HTR-8/SVneo (cell line): ENCODE data around the gene GOLGA8N.
"Not testable (repeated sequence)": the region's sequence is repeated elsewhere in the genome, so short reads cannot be mapped to it uniquely, and the experiment has no call there.

Experiments
- DNase-seq: peaks from one replicate; pipeline ENCODE4 v3.0.0; 2011; ENCODE audit warnings: low spot score, mixed read lengths; ENCODE audit not compliant: insufficient read length
- FAIRE-seq: peaks from 2 replicates; lab custom pipeline; 2011; peaks lifted over from hg19 to GRCh38; lab: Jason Lieb, UNC

GOLGA8N gene

GRCh38 chr15:32593151-32593550 lies at the start of gene GOLGA8N:
TSS of gene GOLGA8N (plus strand) at chr15:32593456.
- FAIRE-seq, DNase-seq: not testable (repeated sequence)

GRCh38 chr15:32543456-32543855 lies 49.8 kb upstream of the GOLGA8N start:
- FAIRE-seq, DNase-seq: not testable (repeated sequence)

GRCh38 chr15:32545129-32545528 lies 48.1 kb upstream of the GOLGA8N start:
- DNase-seq, FAIRE-seq: not testable (repeated sequence)

GRCh38 chr15:32554587-32554986 lies 38.7 kb upstream of the GOLGA8N start:
- FAIRE-seq, result not testable (repeated sequence)

GRCh38 chr15:32562198-32562597 lies 31.1 kb upstream of the GOLGA8N start:
- not testable (repeated sequence) for FAIRE-seq, DNase-seq

More at GRCh38 chr15:32554587-32554986, 38.7 kb upstream of the GOLGA8N start:
- DNase-seq, result not testable (repeated sequence)

GRCh38 chr15:32568988-32569387 lies 24.3 kb upstream of the GOLGA8N start:
- not testable (repeated sequence) for FAIRE-seq

GRCh38 chr15:32578482-32578881 lies 14.8 kb upstream of the GOLGA8N start:
- not testable (repeated sequence) for FAIRE-seq, DNase-seq

More at GRCh38 chr15:32568988-32569387, 24.3 kb upstream of the GOLGA8N start:
- not testable (repeated sequence) for DNase-seq

GRCh38 chr15:32585844-32586243 lies 7.4 kb upstream of the GOLGA8N start:
- not testable (repeated sequence) for DNase-seq, FAIRE-seq

GRCh38 chr15:32609518-32609917 lies 16.3 kb downstream of the GOLGA8N start:
- DNase-seq, FAIRE-seq: not testable (repeated sequence)

GRCh38 chr15:32610719-32611118 lies 17.5 kb downstream of the GOLGA8N start:
- not testable (repeated sequence) for FAIRE-seq, DNase-seq

- not testable (repeated sequence) for FAIRE-seq, DNase-seq
Measured at GRCh38 chr15:32614712-32615050, 21.4 kb downstream of the GOLGA8N start.

GRCh38 chr15:32615051-32615870 lies 22.0 kb downstream of the GOLGA8N start, which contains the start of gene ARHGAP11A:
TSS of gene ARHGAP11A (plus strand) at chr15:32615504. CDS start at chr15:32616212, 708 bp downstream.
- FAIRE-seq, result not testable (repeated sequence)
- DNase-seq, result peak; percentile 56

- DNase-seq, FAIRE-seq: not testable (repeated sequence)
Measured at GRCh38 chr15:32615871-32616426, 22.7 kb downstream of the GOLGA8N start.

- no peak for DNase-seq
- no peak for FAIRE-seq
Measured at GRCh38 chr15:32636410-32636809, 43.2 kb downstream of the GOLGA8N start.

- DNase-seq (no peak), FAIRE-seq (no peak)
Measured at GRCh38 chr15:32636908-32637567, 43.8 kb downstream of the GOLGA8N start.

GRCh38 chr15:32637704-32638103 lies 44.4 kb downstream of the GOLGA8N start:
- no peak for FAIRE-seq
- no peak for DNase-seq

GRCh38 chr15:32641517-32642059 lies 48.3 kb downstream of the GOLGA8N start, which contains the start of gene SCG5:
TSS of gene SCG5 (plus strand) at chr15:32641710. CDS start at chr15:32643593, 1,883 bp downstream.
- DNase-seq, result no peak
- no peak for FAIRE-seq

GRCh38 chr15:32642667-32643435 lies 49.6 kb downstream of the GOLGA8N start:
- DNase-seq (no peak), FAIRE-seq (no peak)

- DNase-seq (no peak), FAIRE-seq (no peak)
Measured at GRCh38 chr15:32643907-32644445, 50.7 kb downstream of the GOLGA8N start.
